HTR-8/SVneo (cell line): ENCODE measurements around the gene PALLD.
"Not testable (repeated sequence)": the region's sequence is repeated elsewhere in the genome, so short reads cannot be mapped to it uniquely, and the experiment has no call there.

Experiments
- DNase-seq: peaks from one replicate; pipeline ENCODE4 v3.0.0; 2011; ENCODE audit warnings: low spot score, mixed read lengths; ENCODE audit not compliant: insufficient read length
- FAIRE-seq: peaks from 2 replicates; lab custom pipeline; 2011; peaks lifted over from hg19 to GRCh38; lab: Jason Lieb, UNC

Gene PALLD

DNA sequence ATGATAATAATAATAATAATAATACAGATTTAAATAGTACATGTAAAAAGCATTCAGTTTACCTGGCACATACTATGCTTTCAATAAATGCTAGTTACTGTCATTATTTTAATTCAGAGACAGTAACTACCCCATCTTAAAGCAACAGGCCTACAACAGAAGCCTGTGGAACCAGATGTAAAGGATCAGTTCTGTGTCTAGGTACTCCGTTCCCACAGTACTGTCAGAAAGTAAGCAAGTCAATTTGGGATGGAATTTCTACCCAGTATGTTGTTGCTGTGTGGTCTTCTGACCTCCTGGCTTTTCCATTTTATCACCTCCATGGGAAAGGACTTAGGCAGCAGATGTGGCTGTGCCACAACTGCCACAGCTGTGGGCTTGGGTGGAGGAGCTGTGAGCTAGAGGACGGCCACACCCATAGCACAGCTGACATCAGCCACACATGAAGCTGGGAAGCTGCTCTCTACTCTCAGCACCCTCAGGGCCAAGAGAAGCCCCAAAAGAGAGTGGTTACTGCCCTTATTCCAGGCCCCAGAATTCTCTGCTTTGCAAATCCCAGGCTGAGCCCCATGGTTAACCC, 410.4 kb downstream of the PALLD start:
- DNase-seq = no peak

GRCh38 chr4:168908093-168908492, 411.2 kb downstream of the PALLD start:
- FAIRE-seq (no peak), DNase-seq (no peak)

More for the DNA sequence above, 410.4 kb downstream of the PALLD start:
- FAIRE-seq = peak; percentile 54

DNA sequence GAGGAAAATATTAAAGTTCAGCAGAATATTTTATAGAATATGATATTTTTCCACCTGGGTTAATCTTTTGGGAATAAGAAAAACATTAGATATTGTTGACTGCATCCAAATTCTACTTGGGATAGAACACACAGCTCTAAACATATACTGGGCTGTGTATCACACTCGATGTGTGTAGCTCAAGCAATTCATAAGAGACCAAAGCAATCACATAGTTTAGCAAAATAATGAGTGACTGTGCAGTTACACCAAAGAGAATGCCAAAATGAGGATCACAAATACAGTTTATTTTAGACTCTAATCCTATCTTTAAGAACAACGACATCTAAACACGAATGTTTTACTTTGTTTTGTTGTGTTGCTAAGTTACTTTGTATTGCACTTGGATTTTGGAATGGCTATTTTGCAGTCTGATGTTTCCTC, 412.0 kb downstream of the PALLD start:
- FAIRE-seq = no peak
- DNase-seq = no peak

GRCh38 chr4:168914095-168914494, 417.2 kb downstream of the PALLD start:
- FAIRE-seq (no peak), DNase-seq (no peak)

DNA sequence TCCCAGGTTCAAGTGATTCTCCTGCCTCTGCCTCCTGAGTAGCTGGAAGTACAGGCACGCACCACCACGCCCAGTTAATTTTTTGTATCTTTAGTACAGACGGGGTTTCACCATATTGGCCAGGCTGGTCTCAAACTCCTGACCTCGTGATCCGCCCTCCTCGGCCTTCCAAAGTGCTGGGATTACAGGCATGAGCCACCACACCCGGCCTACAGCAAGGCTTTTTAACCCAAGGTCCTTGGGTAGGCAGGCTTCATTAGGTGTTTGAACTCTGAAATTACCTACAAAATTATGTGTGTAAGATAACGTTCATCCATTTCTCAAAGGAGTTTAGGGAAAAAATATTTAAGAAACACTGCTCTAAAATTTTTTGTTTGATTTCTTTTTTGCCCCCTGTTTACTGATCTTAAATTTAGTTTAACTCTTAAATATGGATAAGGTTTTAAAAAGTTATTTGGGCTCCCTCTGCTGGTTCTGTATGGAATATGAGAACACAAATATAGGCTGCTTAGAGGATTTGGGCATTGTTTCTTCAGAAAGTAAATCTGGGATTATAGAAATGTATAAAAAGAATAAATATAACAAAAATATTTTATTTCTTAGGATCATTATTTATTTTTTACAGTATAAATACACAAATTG, 420.4 kb downstream of the PALLD start:
- DNase-seq (peak; percentile 37), FAIRE-seq (no peak)

GRCh38 chr4:168919706-168920324, 423.0 kb downstream of the PALLD start:
- peak; percentile 71 for FAIRE-seq
- DNase-seq = no peak

DNA sequence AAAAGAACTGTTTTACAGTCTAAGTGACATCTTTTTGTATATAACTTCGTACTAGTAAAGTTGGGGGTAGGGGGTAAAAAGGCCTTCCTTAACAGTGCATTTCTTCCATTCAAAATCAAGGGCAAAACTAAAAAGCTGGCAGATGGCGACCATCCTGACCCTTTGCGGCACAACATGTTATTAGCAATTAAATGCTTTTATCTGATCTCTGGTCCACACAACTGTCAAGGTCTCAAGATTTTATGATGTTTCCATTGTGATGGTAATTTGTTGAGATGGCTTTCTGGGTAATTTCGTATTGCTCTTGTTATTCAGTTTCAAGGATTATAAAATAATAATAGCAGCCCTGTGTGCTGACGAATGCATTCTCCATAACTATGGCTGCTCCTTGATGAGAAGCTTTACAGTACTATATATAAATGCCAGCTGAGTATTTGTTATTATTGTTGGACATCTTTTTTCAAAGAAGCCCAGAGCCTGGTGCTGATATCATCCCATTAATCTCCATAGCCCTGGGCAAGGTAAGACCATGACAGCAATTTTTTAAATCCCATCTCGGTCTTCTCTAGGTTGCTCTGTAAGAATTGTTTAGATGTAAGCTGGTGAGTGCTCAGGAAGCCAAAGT, 423.7 kb downstream of the PALLD start:
- FAIRE-seq = no peak

GRCh38 chr4:168923526-168924194, 426.8 kb downstream of the PALLD start:
- peak; percentile 94 for FAIRE-seq

More for the DNA sequence above, 423.7 kb downstream of the PALLD start:
- no peak for DNase-seq

DNA sequence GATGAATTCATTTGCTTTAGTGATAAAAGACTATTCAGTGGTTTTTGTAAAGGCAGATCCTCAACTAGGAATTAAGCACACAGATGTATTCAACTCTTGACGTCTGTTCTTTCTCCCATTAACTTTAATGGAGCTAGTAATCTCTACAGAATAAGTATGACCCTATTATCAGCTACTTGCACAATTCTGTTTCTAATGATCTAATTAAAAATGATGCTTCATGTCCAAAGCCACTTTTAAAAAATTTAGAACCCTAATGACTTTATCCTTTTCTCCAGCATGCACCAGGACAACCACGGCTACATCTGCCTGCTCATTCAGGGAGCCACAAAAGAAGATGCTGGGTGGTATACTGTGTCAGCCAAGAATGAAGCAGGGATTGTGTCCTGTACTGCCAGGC, 427.8 kb downstream of the PALLD start:
- no peak for DNase-seq
- FAIRE-seq = no peak

More at GRCh38 chr4:168923526-168924194, 426.8 kb downstream of the PALLD start:
- DNase-seq = peak; percentile 78

DNA sequence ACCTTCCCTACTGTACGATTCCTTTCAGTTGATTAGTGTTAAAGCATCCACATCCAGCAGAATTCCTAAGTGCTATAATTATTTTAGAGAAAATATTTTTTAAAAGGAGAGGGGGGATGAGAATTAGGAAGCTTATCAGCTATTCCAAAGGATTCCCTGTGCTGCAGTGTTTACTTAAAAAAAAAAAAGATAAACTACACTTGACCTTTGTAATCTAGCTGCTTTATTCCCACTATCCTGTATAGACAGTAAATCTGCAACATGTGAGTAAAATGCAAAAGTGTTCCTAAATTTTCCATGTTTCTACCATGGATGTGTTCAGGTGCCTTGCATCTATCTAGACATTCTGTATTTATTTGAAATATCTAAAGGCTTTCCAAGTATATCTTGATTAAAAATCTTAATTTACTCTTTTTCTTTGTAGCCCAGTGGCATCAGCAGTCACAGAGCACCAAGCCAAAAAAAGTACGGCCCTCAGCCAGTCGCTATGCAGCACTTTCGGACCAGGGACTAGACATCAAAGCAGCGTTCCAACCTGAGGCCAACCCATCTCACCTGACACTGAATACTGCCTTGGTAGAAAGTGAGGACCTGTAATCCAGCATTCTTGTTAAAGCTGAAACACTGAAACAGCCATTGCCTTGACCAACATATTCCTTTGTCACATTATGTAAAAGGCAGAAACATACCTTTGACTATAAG, 429.1 kb downstream of the PALLD start:
- DNase-seq (no peak), FAIRE-seq (no peak)

GRCh38 chr4:168928346-168928745, 431.5 kb downstream of the PALLD start:
- FAIRE-seq (no peak), DNase-seq (no peak)

- no peak for DNase-seq
- FAIRE-seq = peak; percentile 9
Observed at GRCh38 chr4:168928875-168929274, 432.0 kb downstream of the PALLD start.

GRCh38 chr4:168930413-168931196, 433.8 kb downstream of the PALLD start:
- no peak for DNase-seq
- FAIRE-seq = no peak

DNA sequence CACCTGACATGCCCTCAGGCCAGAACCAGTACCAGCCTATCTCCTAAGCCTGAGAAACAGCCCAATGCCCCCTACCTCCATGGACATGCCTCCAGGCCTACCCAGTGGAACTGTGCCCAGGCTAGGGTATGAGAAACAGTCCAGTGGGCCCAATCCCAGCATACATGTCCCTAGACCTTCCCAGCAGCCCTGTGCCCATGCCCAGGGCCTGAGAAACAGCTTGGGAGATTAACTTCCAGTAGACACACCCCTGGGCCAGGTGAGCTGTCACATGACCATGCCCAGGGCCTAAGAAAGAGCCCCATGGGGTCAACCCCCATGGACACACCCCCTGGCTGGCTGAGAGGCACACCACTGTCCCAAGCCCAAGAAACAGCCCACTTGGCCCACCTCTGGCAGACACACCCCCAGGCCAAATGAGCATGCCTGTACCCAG, 434.4 kb downstream of the PALLD start:
- FAIRE-seq = no peak
- DNase-seq = no peak

DNA sequence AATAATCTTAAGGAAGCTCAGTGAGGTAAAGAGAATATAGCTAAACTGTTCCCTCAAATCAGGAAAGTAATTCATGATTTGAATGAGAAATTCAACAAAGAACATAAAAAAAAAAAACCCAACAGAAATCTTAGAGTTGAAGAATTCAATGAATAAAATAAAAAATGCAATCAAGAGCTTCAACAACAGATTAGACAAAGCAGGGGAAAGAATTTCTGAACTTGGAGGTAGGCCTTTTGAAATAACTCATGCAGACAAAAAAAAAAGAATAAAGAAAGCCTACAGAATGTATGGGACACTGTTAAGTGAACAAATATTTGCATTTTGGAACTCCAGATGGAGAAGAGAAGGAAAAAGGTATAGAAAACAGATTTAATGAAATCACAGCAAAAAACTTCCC, 435.3 kb downstream of the PALLD start:
- FAIRE-seq = no peak
- DNase-seq = no peak

DNA sequence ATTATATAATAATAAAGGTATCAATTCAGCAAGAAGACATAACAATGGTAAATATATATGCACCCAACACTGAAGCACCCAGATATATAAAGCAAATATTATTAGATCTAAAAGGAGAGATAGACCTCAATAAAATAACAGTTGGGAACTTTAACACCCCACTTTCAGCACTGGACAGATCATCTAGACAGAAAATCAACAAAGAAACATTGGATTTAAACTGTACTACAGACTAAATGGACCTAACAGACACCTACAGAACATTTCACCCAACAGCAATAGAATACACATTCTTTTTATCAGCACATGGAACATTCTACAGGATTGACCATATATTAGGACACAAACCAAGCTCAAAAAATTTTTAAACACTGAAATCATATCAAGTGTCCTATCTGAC, 436.6 kb downstream of the PALLD start:
- FAIRE-seq (no peak), DNase-seq (no peak)

DNA sequence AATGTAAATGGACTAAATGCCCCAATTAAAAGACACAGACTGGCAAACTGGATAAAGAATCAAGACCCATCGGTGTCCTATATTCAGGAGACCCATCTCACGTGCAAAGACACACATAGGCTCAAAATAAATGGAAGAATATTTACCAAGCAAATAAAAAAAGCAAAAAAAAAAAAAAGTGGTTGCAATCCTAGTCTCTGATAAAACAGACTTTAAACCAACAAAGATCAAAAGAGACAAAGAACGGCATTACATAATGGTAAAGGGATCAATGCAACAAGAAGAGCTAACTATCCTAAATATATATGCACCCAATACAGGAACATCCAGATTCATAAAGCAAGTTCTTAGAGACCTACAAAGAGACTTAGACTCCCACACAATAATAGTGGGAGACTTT, 440.6 kb downstream of the PALLD start:
- not testable (repeated sequence) for DNase-seq, FAIRE-seq

GRCh38 chr4:168942985-168943384, 446.1 kb downstream of the PALLD start:
- DNase-seq = no peak
- FAIRE-seq = no peak

DNA sequence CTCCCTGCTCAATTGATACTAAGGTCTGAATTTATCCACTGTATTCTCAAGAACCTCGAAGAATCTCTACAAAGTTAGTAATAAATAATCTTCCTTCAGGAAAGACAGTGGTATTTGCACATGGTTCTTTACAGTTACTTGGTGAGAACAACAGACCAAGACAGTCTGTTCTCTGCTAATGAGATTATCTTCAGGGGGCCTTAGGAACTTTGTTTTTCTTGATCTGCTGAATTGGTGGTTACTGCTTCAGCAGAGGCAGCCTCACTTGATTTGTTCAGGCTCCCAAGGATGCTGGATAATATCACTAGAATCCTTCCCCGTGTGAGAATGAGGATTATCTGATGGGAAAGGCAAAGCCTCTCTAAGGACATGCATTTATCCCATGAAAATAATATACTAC, 448.4 kb downstream of the PALLD start:
- DNase-seq (no peak), FAIRE-seq (no peak)
